Neural cell (in vitro differentiated cells): ENCODE results near the gene SEMA4B. TPM values are rescaled to one million over a fixed set of nuclear protein-coding genes. Genes with fewer than 3 reads are reported as not detected.

Experiments
- H2AFZ ChIP-seq: fragments of 200-600, 300-800 bp; sonication (generic), shearing (Covaris generic); 2 replicates; pipeline ENCODE4 v1.6.0; 2014; ENCODE audit warnings: low read depth, mild to moderate bottlenecking, antibody characterized with exemption, low read length, moderate library complexity
- H3F3A ChIP-seq: fragments of 200-600 bp; shearing (Covaris generic); 2 replicates; pipeline ENCODE4 v1.6.1; 2016; ENCODE audit warnings: mild to moderate bottlenecking, moderate library complexity, mixed read lengths, antibody characterized with exemption, low read length; ENCODE audit not compliant: insufficient read depth, poor library complexity, severe bottlenecking
- H3K27ac ChIP-seq: fragments of 200-600, 300-800 bp; sonication (generic), shearing (Covaris generic); 2 replicates; pipeline ENCODE4 v1.5.1; 2014; ENCODE audit warnings: mild to moderate bottlenecking, low read length, moderate library complexity
- H3K27me3 ChIP-seq: fragments of 300-800, 200-600 bp; sonication (generic), shearing (Covaris generic); 2 replicates; pipeline ENCODE4 v1.6.0; 2014; ENCODE audit warnings: mild to moderate bottlenecking, low read depth, low read length, moderate library complexity; ENCODE audit not compliant: insufficient read depth
- H3K36me3 ChIP-seq: fragments of 300-800, 200-600 bp; sonication (generic), shearing (Covaris generic); 2 replicates; pipeline ENCODE4 v1.5.1; 2014; ENCODE audit warnings: mild to moderate bottlenecking, antibody characterized with exemption, low read length, moderate library complexity; ENCODE audit not compliant: insufficient read depth
- H3K4me2 ChIP-seq: fragments of 300-800, 200-600 bp; sonication (generic), shearing (Covaris generic); 2 replicates; pipeline ENCODE4 v1.6.0; 2014; ENCODE audit warnings: mild to moderate bottlenecking, low read length
- H3K4me3 ChIP-seq: fragments of 300-800, 200-600 bp; sonication (generic), shearing (Covaris generic); 2 replicates; pipeline ENCODE4 v1.5.1; 2014; ENCODE audit warnings: mild to moderate bottlenecking, low read length, moderate library complexity
- H3K79me2 ChIP-seq: fragments of 200-600 bp; shearing (Covaris generic); replicated peaks from 2 replicates; pipeline ENCODE4 v1.6.0; 2014; ENCODE audit warnings: mild to moderate bottlenecking, low read length, moderate library complexity; ENCODE audit not compliant: insufficient read depth
- H3K9ac ChIP-seq: fragments of 300-800, 200-600 bp; sonication (generic), shearing (Covaris generic); 2 replicates; pipeline ENCODE4 v1.6.1; 2016; ENCODE audit warnings: mild to moderate bottlenecking, low read length, mixed read lengths
- H3K9me2 ChIP-seq: fragments of 200-600 bp; shearing (Covaris generic); 2 replicates; pipeline ENCODE4 v1.6.1; 2016; ENCODE audit warnings: mild to moderate bottlenecking, low read length, mixed read lengths; ENCODE audit not compliant: insufficient read depth
- H3K9me3 ChIP-seq: fragments of 200-600, 300-800 bp; sonication (generic), shearing (Covaris generic); 2 replicates; pipeline ENCODE4 v1.6.1; 2016; ENCODE audit warnings: mild to moderate bottlenecking, mixed run types, low read length, moderate library complexity, mixed read lengths
- H4K20me1 ChIP-seq: fragments of 200-600 bp; shearing (Covaris generic); 2 replicates; pipeline ENCODE4 v1.6.1; 2016; ENCODE audit warnings: mild to moderate bottlenecking, mixed run types; ENCODE audit not compliant: insufficient read depth
- EP300 ChIP-seq: fragments of 450-650 bp; conservative IDR thresholded peaks from 2 replicates; pipeline ENCODE4 v1.6.1; 2014; ENCODE audit warnings: antibody characterized with exemption, mild to moderate bottlenecking, moderate library complexity; ENCODE audit not compliant: poor library complexity, severe bottlenecking
- EZH2 ChIP-seq: fragments of 200-600, 300-800 bp; shearing (Covaris generic), sonication (generic); IDR thresholded peaks from 2 replicates; pipeline ENCODE4 v1.6.1; 2014; ENCODE audit warnings: antibody characterized with exemption, low read length, borderline replicate concordance, mild to moderate bottlenecking; ENCODE audit not compliant: insufficient read depth, poor library complexity, severe bottlenecking
- MXI1 ChIP-seq: fragments of 450-650 bp; conservative IDR thresholded peaks from 2 replicates; pipeline ENCODE4 v1.6.1; 2014; ENCODE audit warnings: antibody characterized with exemption, mild to moderate bottlenecking; ENCODE audit not compliant: poor library complexity, severe bottlenecking
- POLR2AphosphoS5 ChIP-seq: IDR thresholded peaks from 2 replicates; pipeline ENCODE4 v1.6.1; 2012
- RAD21 ChIP-seq: fragments of 450-650 bp; conservative IDR thresholded peaks from 2 replicates; pipeline ENCODE4 v1.6.1; 2014; ENCODE audit warnings: antibody characterized with exemption, mild to moderate bottlenecking, moderate library complexity
- SMC3 ChIP-seq: fragments of 450-650 bp; conservative IDR thresholded peaks from 2 replicates; pipeline ENCODE4 v1.6.1; 2014; ENCODE audit warnings: antibody characterized with exemption, mild to moderate bottlenecking, moderate library complexity; ENCODE audit not compliant: poor library complexity
- polyA plus RNA-seq: library from polyadenylated mRNA; depleted of rRNA; stranded (reverse); fragments of >200 nt; gene quantifications from 2 replicates; pipeline ENCODE4 v1.2.3, GENCODE V29; 2014
- TF ChIP-seq, protein P1 (sequence below): fragments of 450-650 bp; IDR thresholded peaks from 2 replicates; pipeline ENCODE4 v1.5.1; 2014; ENCODE audit warnings: antibody characterized with exemption, mild to moderate bottlenecking, moderate library complexity; ENCODE audit not compliant: poor library complexity, severe bottlenecking
- TF ChIP-seq, protein P2 (sequence below): IDR thresholded peaks from 2 replicates; pipeline ENCODE4 v1.6.1; 2012; ENCODE audit warnings: borderline replicate concordance

Gene SEMA4B
- polyA plus RNA-seq, 1 donor from 2014 or later, result 11.0 TPM

DNA sequence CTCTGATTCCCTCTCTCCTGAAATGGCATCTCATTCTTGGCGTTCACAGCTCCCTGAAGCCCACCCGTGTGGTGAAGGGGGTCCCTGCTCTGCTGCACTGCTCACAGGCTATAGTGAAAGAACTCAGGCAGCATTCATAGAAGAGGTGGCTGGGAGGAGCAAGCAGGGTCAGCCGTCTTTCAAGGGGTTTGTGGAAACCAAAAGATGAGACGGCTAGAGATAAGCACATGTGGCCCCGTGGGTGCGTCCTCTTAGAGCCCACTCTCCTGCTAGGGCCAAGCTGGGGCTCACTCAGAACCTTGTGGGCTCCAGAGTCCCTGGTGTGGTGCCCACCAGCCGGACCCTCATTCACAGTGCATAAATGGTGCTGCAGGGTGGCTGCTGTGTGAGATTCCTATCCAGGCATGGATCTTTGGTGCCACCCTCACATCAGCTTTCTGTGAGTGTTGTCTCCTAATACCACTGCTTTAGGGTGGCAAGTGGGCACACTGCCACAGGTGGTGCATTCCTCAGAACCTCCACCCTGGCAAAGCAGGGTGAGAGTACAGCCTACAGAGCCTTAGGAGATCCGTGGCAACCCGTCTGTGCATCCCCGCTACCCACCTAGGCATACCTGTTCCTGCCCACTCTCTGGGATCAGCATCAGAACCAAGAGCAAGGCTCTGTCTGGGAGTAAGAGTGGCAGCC, 11.2 kb upstream of the SEMA4B start (continued):
- no peak for TF ChIP-seq MXI1
- TF ChIP-seq EP300, result no peak
- TF ChIP-seq SMC3, result no peak
- TF ChIP-seq RAD21, result no peak

DNA sequence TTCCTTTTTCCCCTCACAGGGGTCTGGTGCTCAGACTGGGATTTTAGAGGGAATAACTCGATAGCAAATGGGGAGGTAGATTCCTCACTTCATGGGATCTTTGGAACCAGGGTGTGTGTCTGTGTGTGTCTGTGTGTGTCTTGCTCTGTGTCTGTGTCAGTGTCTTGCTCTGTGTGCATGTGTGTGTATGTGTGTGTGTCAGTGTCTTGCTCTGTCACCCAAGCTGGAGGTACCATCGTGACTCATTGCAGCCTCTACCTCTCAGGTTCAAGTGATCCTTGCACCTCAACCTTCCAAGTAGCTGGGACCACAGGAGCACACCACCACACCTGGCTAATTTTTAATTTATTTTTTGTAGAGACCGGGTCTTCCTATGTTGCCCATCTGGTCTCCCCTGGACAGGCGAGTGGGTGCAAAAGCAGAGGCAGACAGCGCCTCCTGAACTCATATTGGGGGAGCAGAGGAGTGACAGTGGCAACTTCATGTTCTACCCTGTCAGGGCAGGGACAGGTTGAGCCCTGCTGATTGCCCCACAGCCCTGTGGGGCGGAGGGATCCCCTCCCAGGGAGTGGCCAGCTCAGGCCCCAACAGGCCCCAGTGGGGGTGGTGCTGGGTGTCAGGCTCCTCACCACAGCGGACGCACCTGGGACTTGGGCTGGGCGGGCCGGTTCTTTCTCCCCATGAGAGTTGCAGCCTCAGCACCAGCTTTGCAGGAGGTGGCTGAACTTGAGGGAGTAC, 10.4 kb upstream of the SEMA4B start:
- TF ChIP-seq EZH2 (no peak), EP300 (no peak)
- no peak overlapping the region for H3K27ac ChIP-seq

DNA sequence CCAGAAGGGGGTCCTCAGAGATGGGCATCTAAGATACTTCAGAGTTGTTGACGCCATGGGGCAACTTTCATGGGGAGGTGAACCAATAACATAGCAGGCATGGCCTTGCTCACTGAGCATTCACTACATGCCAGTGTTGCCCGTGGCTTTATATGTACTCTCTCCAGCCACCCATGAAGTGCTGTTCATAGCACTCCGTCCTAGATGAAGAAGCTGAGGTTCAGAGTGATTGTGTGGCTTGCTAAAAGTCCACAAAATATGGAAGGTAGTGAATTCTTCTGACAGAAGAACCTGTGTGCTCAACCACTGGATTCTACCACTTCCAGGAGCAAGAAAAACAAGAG, 9.8 kb upstream of the SEMA4B start:
- Histone ChIP-seq H3K36me3 (no peaks in the 10 kb centered on the region), H3K9me3 (no peaks in the 10 kb centered on the region), H3F3A (no peaks in the 10 kb centered on the region), H3K9ac (no peak overlapping the region), H3K4me3 (no peak overlapping the region), H4K20me1 (no peaks in the 10 kb centered on the region), H3K79me2 (no peaks in the 10 kb centered on the region), H3K27me3 (no peaks in the 10 kb centered on the region), H3K4me2 (no peak overlapping the region), H3K9me2 (no peaks in the 10 kb centered on the region), H3K27ac (no peak overlapping the region), H2AFZ (no peak overlapping the region)
- no peak for TF ChIP-seq EZH2
- TF ChIP-seq EP300, result no peak
- no peak for TF ChIP-seq RAD21
- TF ChIP-seq, protein P1, sequence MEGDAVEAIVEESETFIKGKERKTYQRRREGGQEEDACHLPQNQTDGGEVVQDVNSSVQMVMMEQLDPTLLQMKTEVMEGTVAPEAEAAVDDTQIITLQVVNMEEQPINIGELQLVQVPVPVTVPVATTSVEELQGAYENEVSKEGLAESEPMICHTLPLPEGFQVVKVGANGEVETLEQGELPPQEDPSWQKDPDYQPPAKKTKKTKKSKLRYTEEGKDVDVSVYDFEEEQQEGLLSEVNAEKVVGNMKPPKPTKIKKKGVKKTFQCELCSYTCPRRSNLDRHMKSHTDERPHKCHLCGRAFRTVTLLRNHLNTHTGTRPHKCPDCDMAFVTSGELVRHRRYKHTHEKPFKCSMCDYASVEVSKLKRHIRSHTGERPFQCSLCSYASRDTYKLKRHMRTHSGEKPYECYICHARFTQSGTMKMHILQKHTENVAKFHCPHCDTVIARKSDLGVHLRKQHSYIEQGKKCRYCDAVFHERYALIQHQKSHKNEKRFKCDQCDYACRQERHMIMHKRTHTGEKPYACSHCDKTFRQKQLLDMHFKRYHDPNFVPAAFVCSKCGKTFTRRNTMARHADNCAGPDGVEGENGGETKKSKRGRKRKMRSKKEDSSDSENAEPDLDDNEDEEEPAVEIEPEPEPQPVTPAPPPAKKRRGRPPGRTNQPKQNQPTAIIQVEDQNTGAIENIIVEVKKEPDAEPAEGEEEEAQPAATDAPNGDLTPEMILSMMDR, result no peak
- TF ChIP-seq POLR2AphosphoS5, result no peak
- TF ChIP-seq, protein P2, sequence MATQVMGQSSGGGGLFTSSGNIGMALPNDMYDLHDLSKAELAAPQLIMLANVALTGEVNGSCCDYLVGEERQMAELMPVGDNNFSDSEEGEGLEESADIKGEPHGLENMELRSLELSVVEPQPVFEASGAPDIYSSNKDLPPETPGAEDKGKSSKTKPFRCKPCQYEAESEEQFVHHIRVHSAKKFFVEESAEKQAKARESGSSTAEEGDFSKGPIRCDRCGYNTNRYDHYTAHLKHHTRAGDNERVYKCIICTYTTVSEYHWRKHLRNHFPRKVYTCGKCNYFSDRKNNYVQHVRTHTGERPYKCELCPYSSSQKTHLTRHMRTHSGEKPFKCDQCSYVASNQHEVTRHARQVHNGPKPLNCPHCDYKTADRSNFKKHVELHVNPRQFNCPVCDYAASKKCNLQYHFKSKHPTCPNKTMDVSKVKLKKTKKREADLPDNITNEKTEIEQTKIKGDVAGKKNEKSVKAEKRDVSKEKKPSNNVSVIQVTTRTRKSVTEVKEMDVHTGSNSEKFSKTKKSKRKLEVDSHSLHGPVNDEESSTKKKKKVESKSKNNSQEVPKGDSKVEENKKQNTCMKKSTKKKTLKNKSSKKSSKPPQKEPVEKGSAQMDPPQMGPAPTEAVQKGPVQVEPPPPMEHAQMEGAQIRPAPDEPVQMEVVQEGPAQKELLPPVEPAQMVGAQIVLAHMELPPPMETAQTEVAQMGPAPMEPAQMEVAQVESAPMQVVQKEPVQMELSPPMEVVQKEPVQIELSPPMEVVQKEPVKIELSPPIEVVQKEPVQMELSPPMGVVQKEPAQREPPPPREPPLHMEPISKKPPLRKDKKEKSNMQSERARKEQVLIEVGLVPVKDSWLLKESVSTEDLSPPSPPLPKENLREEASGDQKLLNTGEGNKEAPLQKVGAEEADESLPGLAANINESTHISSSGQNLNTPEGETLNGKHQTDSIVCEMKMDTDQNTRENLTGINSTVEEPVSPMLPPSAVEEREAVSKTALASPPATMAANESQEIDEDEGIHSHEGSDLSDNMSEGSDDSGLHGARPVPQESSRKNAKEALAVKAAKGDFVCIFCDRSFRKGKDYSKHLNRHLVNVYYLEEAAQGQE, result no peak

More for the DNA sequence above, 10.4 kb upstream of the SEMA4B start:
- Histone ChIP-seq H3K9me2 (no peaks in the 10 kb centered on the region), H3K9ac (no peak overlapping the region), H3K4me2 (no peak overlapping the region), H2AFZ (no peak overlapping the region), H3K4me3 (no peak overlapping the region), H3K79me2 (no peaks in the 10 kb centered on the region), H3K9me3 (no peaks in the 10 kb centered on the region), H3F3A (no peaks in the 10 kb centered on the region), H3K27me3 (no peaks in the 10 kb centered on the region), H3K36me3 (no peaks in the 10 kb centered on the region), H4K20me1 (no peaks in the 10 kb centered on the region)
